Gastroesophageal sphincter (tissue), 4 donors: ENCODE results near the gene ZER1. TPM values are rescaled to one million over a fixed set of nuclear protein-coding genes. Genes with fewer than 3 reads are reported as not detected.
A peak's percentile ranks its signal among the peaks of the same experiment; 100 is the strongest.

Experiments
- ATAC-seq: fragments of 150-250 bp; one replicate; pipeline ENCODE4 v1.9.1; 2016; ENCODE audit warnings: mild to moderate bottlenecking, moderate library complexity
- H3K27ac ChIP-seq, 4 donors: fragments of 200-600 bp; sonication (generic) in 3 of 4; 1 replicate in 3 of 4; 2 replicates in 1 of 4; pipeline ENCODE4 v1.5.1; 2016 to 2019
- H3K27me3 ChIP-seq: fragments of 200-600 bp; sonication (generic); one replicate; pipeline ENCODE4 v1.5.1; 2019
- H3K36me3 ChIP-seq, 2 donors: fragments of 200-600 bp; sonication (generic); one replicate each; pipeline ENCODE4 v1.5.1; 2019; ENCODE audit warnings: control low read depth in 1 of 2
- H3K4me1 ChIP-seq, 3 donors: fragments of 200-600 bp; sonication (generic); 1 replicate in 2 of 3; 2 replicates in 1 of 3; pipeline ENCODE4 v1.5.1; 2016 to 2019; ENCODE audit warnings: control low read depth in 2 of 3
- H3K4me3 ChIP-seq, 2 donors: fragments of 200-600 bp; sonication (generic); one replicate each; pipeline ENCODE4 v1.5.1; 2019; ENCODE audit warnings: mild to moderate bottlenecking in 1 of 2, moderate library complexity in 1 of 2
- H3K9me3 ChIP-seq, 3 donors: fragments of 200-600 bp; sonication (generic); one replicate each; pipeline ENCODE4 v1.5.1; 2017 to 2019; ENCODE audit warnings: control low read depth in 2 of 3
- CTCF ChIP-seq, 4 experiments: fragments of 200-600 bp in 2 of 4; fragments of 450-650 bp in 2 of 4; sonication (generic) in 1 of 4; IDR thresholded peaks; one replicate each; pipeline ENCODE4 v1.5.1; 2017 to 2019; ENCODE audit warnings: antibody characterized with exemption in 4 of 4, mild to moderate bottlenecking in 2 of 4, moderate library complexity in 2 of 4
- EP300 ChIP-seq: sonication (generic); formaldehyde crosslinking; IDR thresholded peaks from one replicate; pipeline ENCODE4 v1.6.1; 2017; ENCODE audit warnings: antibody characterized with exemption, mild to moderate bottlenecking
- POLR2A ChIP-seq, 2 donors: fragments of 450-650 bp; IDR thresholded peaks; one replicate each; pipeline ENCODE4 v1.6.1; 2017; ENCODE audit warnings: antibody characterized with exemption in 2 of 2, mild to moderate bottlenecking in 2 of 2, moderate library complexity in 1 of 2
- POLR2AphosphoS5 ChIP-seq: sonication (generic); formaldehyde crosslinking; IDR thresholded peaks from one replicate; pipeline ENCODE4 v1.6.1; 2017; ENCODE audit warnings: antibody characterized with exemption
- WGBS, 2 donors: methylation state at CpG; one replicate each; pipeline ENCODE4 v1.1.5; 2018; ENCODE audit warnings: low coverage in 1 of 2; 5-methylcytosine and 5-hydroxymethylcytosine counted together
- total RNA-seq, 4 donors: library from RNA; depleted of rRNA; stranded (reverse); fragments of >200 nt; gene quantifications; one replicate each; pipeline ENCODE4 v1.1.0, GENCODE V29; 2016

The ZER1 gene
- total RNA-seq, 4 donors from 2014 or later, result 55.1 to 104 (median 60.2) TPM

- Histone ChIP-seq H3K27ac (peak overlapping the region in 2 of 4 donors; percentile 17 to 83), H3K27me3 (no peaks in the 10 kb centered on the region), H3K9me3 (no peaks in the 10 kb centered on the region), H3K4me1 (peaks cover 0 to 20% (median 4%) of the 10 kb centered on the region in 3 donors), H3K4me3 (no peak overlapping the region), H3K36me3 (no peaks in the 10 kb centered on the region)
- TF ChIP-seq POLR2A (IDR thresholded peaks at IDR 0.05), result no peak
- TF ChIP-seq CTCF (IDR thresholded peaks at IDR 0.05), result no peak
- no peak for TF ChIP-seq POLR2AphosphoS5
- no peak for TF ChIP-seq EP300
- WGBS, 2 donors, result 54 to 70% methylated on average over 5 to 7 of the region's 36 CpGs
- no peak for ATAC-seq
Observed at GRCh38 chr9:128705051-128705965, 66.4 kb downstream of the ZER1 start.

- Histone ChIP-seq H3K4me1 (peaks cover 0 to 20% (median 4%) of the 10 kb centered on the region in 3 donors), H3K27me3 (no peaks in the 10 kb centered on the region), H3K9me3 (no peaks in the 10 kb centered on the region), H3K27ac (peak overlapping the region in 3 of 4 donors; percentile 81 to 84 (median 83)), H3K36me3 (no peaks in the 10 kb centered on the region), H3K4me3 (peak overlapping the region in 1 of 2 donors; percentile 82)
- ATAC-seq, result no peak
- WGBS, 2 donors, result no CpG with 5 or more reads among the region's 5 CpGs
- no peak for TF ChIP-seq POLR2A (IDR thresholded peaks at IDR 0.05)
- no peak for TF ChIP-seq POLR2AphosphoS5
- TF ChIP-seq EP300, result no peak
- TF ChIP-seq CTCF (IDR thresholded peaks at IDR 0.05), result no peak
Observed at GRCh38 chr9:128704356-128704670, 67.4 kb downstream of the ZER1 start.

- peak; percentile 48 for ATAC-seq
- Histone ChIP-seq H3K27ac (peak overlapping the region in 3 of 4 donors; percentile 81 to 84 (median 83)), H3K36me3 (no peaks in the 10 kb centered on the region), H3K4me1 (peaks cover 0 to 20% (median 4%) of the 10 kb centered on the region in 3 donors), H3K27me3 (no peaks in the 10 kb centered on the region), H3K9me3 (no peaks in the 10 kb centered on the region), H3K4me3 (peak overlapping the region in 1 of 2 donors; percentile 82)
- TF ChIP-seq CTCF (IDR thresholded peaks at IDR 0.05), result no peak
- peak; percentile 27 for TF ChIP-seq POLR2AphosphoS5
- peak in 1 of 2 donors; percentile 17 for TF ChIP-seq POLR2A (IDR thresholded peaks at IDR 0.05)
- no peak for TF ChIP-seq EP300
- 58 to 82% methylated on average over 5 to 11 of the region's 31 CpGs for WGBS, 2 donors
Observed at GRCh38 chr9:128703616-128704355, 67.9 kb downstream of the ZER1 start.

GRCh38 chr9:128702949-128703615 lies 68.6 kb downstream of the ZER1 start:
- H3K4me1 ChIP-seq, result peaks cover 0 to 20% (median 4%) of the 10 kb centered on the region in 3 donors
- H3K27ac ChIP-seq, result peak overlapping the region; percentile 12 to 84 (median 82)
- peak overlapping the region; percentile 67 to 82 for H3K4me3 ChIP-seq
- no peaks in the 10 kb centered on the region for H3K36me3 ChIP-seq
- no peaks in the 10 kb centered on the region for H3K27me3 ChIP-seq
- no peaks in the 10 kb centered on the region for H3K9me3 ChIP-seq
- TF ChIP-seq EP300 (no peak), CTCF (IDR thresholded peaks at IDR 0.05) (no peak), POLR2AphosphoS5 (no peak), POLR2A (IDR thresholded peaks at IDR 0.05) (no peak)
- WGBS, 2 donors, result 0% methylated on average over 1 to 5 of the region's 55 CpGs
- ATAC-seq, result peak; percentile 36
